GM23338 (cell line): Measurements from ENCODE around the gene MORN4. TPM values are rescaled to one million over a fixed set of nuclear protein-coding genes. Genes with fewer than 3 reads are reported as not detected.

Experiments
- ATAC-seq: fragments of 200-7000 bp; cut with Tn5 transposase; 3 replicates; pipeline ENCODE4 v1.9.1; 2020
- DNase-seq: peaks from one replicate; pipeline ENCODE4 v3.0.0-alpha.2; 2015; ENCODE audit warnings: low spot score
- H2AFZ ChIP-seq: fragments of 200-600 bp; sonication (generic); 2 replicates; pipeline ENCODE4 v1.8.0; 2016; ENCODE audit warnings: antibody characterized with exemption, mild to moderate bottlenecking, moderate library complexity
- H3F3A ChIP-seq: fragments of 200-600 bp; sonication (generic); replicated peaks from 2 replicates; pipeline ENCODE4 v1.8.0; 2017; ENCODE audit warnings: antibody characterized with exemption, mixed run types, low read depth
- H3K27ac ChIP-seq: fragments of 200-600 bp; sonication (generic); 2 replicates; pipeline ENCODE4 v1.6.1; 2016; ENCODE audit warnings: low read depth
- H3K27me3 ChIP-seq: fragments of 200-600 bp; sonication (generic); 2 replicates; pipeline ENCODE4 v1.8.0; 2016; ENCODE audit warnings: mild to moderate bottlenecking, mixed run types, moderate library complexity; ENCODE audit not compliant: insufficient read depth
- H3K36me3 ChIP-seq: fragments of 200-600 bp; sonication (generic); 2 replicates; pipeline ENCODE4 v1.8.0; 2016; ENCODE audit warnings: mild to moderate bottlenecking; ENCODE audit not compliant: insufficient read depth
- H3K4me1 ChIP-seq: fragments of 200-600 bp; sonication (generic); 2 replicates; pipeline ENCODE4 v1.8.0; 2016; ENCODE audit warnings: mild to moderate bottlenecking, moderate library complexity; ENCODE audit not compliant: insufficient read depth
- H3K4me2 ChIP-seq: fragments of 200-600 bp; sonication (generic); 2 replicates; pipeline ENCODE4 v1.7.1; 2017; ENCODE audit warnings: mixed run types
- H3K4me3 ChIP-seq: fragments of 200-600 bp; sonication (generic); 2 replicates; pipeline ENCODE4 v1.6.1; 2016; ENCODE audit warnings: mixed run types
- H3K79me2 ChIP-seq: fragments of 200-600 bp; sonication (generic); replicated peaks from 2 replicates; pipeline ENCODE4 v1.8.0; 2017; ENCODE audit warnings: mild to moderate bottlenecking; ENCODE audit not compliant: insufficient read depth
- H3K9me2 ChIP-seq: fragments of 200-600 bp; sonication (generic); 2 replicates; pipeline ENCODE4 v1.8.0; 2017; ENCODE audit not compliant: insufficient read depth
- H4K20me1 ChIP-seq: fragments of 200-600 bp; sonication (generic); replicated peaks from 2 replicates; pipeline ENCODE4 v1.8.0; 2017; ENCODE audit warnings: mild to moderate bottlenecking; ENCODE audit not compliant: insufficient read depth
- H3K27ac Mint-ChIP-seq: 2 replicates; pipeline ENCODE4 v1.8.0; 2020; ENCODE audit warnings: inconsistent platforms, mild to moderate bottlenecking, moderate library complexity, mixed read lengths
- H3K27me3 Mint-ChIP-seq: 3 replicates; pipeline ENCODE4 v1.8.0; 2022; ENCODE audit warnings: low read depth, mild to moderate bottlenecking, moderate library complexity, mixed read lengths, inconsistent platforms; ENCODE audit not compliant: insufficient read depth, poor library complexity
- H3K36me3 Mint-ChIP-seq: 3 replicates; pipeline ENCODE4 v1.8.0; 2021; ENCODE audit warnings: low read depth, mild to moderate bottlenecking, inconsistent platforms, moderate library complexity, mixed read lengths
- H3K4me1 Mint-ChIP-seq: 3 replicates; pipeline ENCODE4 v1.8.0; 2020; ENCODE audit warnings: mild to moderate bottlenecking, inconsistent platforms, mixed read lengths
- H3K4me3 Mint-ChIP-seq: 3 replicates; pipeline ENCODE4 v1.8.0; 2021; ENCODE audit warnings: moderate library complexity, mild to moderate bottlenecking, inconsistent platforms, mixed read lengths
- H3K9me3 Mint-ChIP-seq: 3 replicates; pipeline ENCODE4 v1.8.0; 2020; ENCODE audit warnings: moderate library complexity, mild to moderate bottlenecking, inconsistent platforms, mixed read lengths
- CREB1 ChIP-seq: fragments of 250-450 bp; sonication (Bioruptor Pico); IDR thresholded peaks from 2 replicates; pipeline ENCODE4 v1.5.0; 2020; ENCODE audit warnings: low read depth, mild to moderate bottlenecking, moderate library complexity
- ETS1 ChIP-seq: IDR thresholded peaks from 2 replicates; pipeline ENCODE4 v1.6.1; 2016; ENCODE audit warnings: antibody characterized with exemption
- EZH2 ChIP-seq: fragments of 200-600 bp; sonication (generic); IDR thresholded peaks from one replicate; pipeline ENCODE4 v1.8.0; 2017; ENCODE audit warnings: antibody characterized with exemption, mild to moderate bottlenecking, low read depth; ENCODE audit not compliant: unreplicated experiment
- EZH2phosphoT487 ChIP-seq: fragments of 200-600 bp; sonication (generic); IDR thresholded peaks from one replicate; pipeline ENCODE4 v1.8.1; 2018; ENCODE audit warnings: antibody characterized with exemption; ENCODE audit not compliant: unreplicated experiment
- JUNB ChIP-seq: IDR thresholded peaks from one replicate; pipeline ENCODE4 v1.6.1; 2016; ENCODE audit warnings: antibody characterized with exemption; ENCODE audit not compliant: unreplicated experiment
- POLR2AphosphoS5 ChIP-seq: IDR thresholded peaks from 2 replicates; pipeline ENCODE4 v1.6.1; 2016; ENCODE audit warnings: antibody characterized with exemption, low read depth
- STAT1 ChIP-seq: IDR thresholded peaks from one replicate; pipeline ENCODE4 v1.6.1; 2016; ENCODE audit warnings: antibody characterized with exemption; ENCODE audit not compliant: unreplicated experiment
- ZNF114 ChIP-seq: fragments of 250-450 bp; sonication (Bioruptor Pico); IDR thresholded peaks from 2 replicates; pipeline ENCODE4 v1.5.0; 2020; ENCODE audit warnings: mild to moderate bottlenecking, moderate library complexity
- ZNF331 ChIP-seq: fragments of 250-450 bp; sonication (Bioruptor Pico); IDR thresholded peaks from 2 replicates; pipeline ENCODE4 v1.5.0; 2020; ENCODE audit warnings: low read depth, mild to moderate bottlenecking, moderate library complexity
- ZNF462 ChIP-seq: fragments of 250-450 bp; sonication (Bioruptor Pico); IDR thresholded peaks from 2 replicates; pipeline ENCODE4 v1.5.0; 2020; ENCODE audit warnings: mild to moderate bottlenecking, moderate library complexity
- polyA plus RNA-seq: library from polyadenylated mRNA; unstranded; fragments of >200 nt; fragmentation: Nextera tagmentation; extraction: Ambion mirVana; gene quantifications from 2 replicates; pipeline ENCODE4 v1.2.1, GENCODE V29; 2016
- total RNA-seq: library from RNA; depleted of rRNA; stranded (reverse); fragments of >200 nt; shearing (Covaris generic); gene quantifications from 2 replicates; pipeline ENCODE4 v1.2.3, GENCODE V29; 2014
- TF ChIP-seq, protein P1 (sequence below), 2 experiments: fragments of 200-600 bp in 1 of 2; sonication (generic) in 1 of 2; conservative IDR thresholded peaks; 2 replicates each; pipeline versions ENCODE4 v1.5.1 to v1.6.1; 2016 to 2017; ENCODE audit warnings: antibody characterized with exemption in 2 of 2, low read depth in 2 of 2, mild to moderate bottlenecking in 2 of 2, moderate library complexity in 1 of 2
- TF ChIP-seq, protein P2 (sequence below): IDR thresholded peaks from one replicate; pipeline ENCODE4 v1.6.1; 2018; ENCODE audit warnings: antibody characterized with exemption; ENCODE audit not compliant: unreplicated experiment

MORN4 gene
- total and polyA plus RNA-seq, 2 experiments from 2014 or later = 9.0 to 50.0 TPM

- TF ChIP-seq ZNF462 (no peak), JUNB (no peak), POLR2AphosphoS5 (no peak)
Measured at GRCh38 chr10:97600616-97601015, 32.7 kb downstream of the MORN4 start (continued).

DNA sequence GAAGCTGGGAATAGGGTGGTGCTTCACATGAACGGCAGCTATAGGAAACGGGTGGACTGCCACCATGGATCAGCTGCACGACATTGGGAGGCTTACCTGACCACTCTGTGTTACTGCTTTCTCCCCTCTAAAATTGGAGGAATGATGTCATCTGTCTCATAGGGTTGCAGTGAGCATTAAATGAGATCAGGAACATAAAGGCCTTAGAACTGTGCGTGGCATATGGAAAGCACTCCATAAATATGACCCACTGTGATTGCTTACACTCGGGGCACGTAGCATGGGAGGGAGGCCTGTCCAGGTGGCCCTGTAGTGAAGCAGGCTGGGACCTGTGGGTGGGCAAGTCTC lies 34.1 kb downstream of the MORN4 start:
- Histone ChIP-seq H3F3A (no peaks in the 10 kb centered on the region), H4K20me1 (no peaks in the 10 kb centered on the region), H3K4me1 (no peaks in the 10 kb centered on the region), H3K79me2 (no peaks in the 10 kb centered on the region), H3K4me3 (no peak overlapping the region), H3K27me3 (no peaks in the 10 kb centered on the region), H3K9me2 (no peaks in the 10 kb centered on the region), H3K36me3 (no peaks in the 10 kb centered on the region), H2AFZ (0 out of 2 replicates have a peak overlapping the region, but pooled peaks have one; percentile 10), H3K4me2 (no peak overlapping the region), H3K27ac (no peak overlapping the region)
- DNase-seq = no peak
- no peak overlapping the region for H3K4me3 Mint-ChIP-seq
- H3K36me3 Mint-ChIP-seq = no peaks in the 10 kb centered on the region
- no peak overlapping the region for H3K27ac Mint-ChIP-seq
- H3K4me1 Mint-ChIP-seq = peaks cover 4% of the 10 kb centered on the region
- peaks cover 9% of the 10 kb centered on the region for H3K27me3 Mint-ChIP-seq
- no peak for ATAC-seq
- H3K9me3 Mint-ChIP-seq = no peaks in the 10 kb centered on the region
- TF ChIP-seq STAT1 = no peak
- TF ChIP-seq EZH2 = no peak
- no peak for TF ChIP-seq EZH2phosphoT487
- TF ChIP-seq, protein P1, sequence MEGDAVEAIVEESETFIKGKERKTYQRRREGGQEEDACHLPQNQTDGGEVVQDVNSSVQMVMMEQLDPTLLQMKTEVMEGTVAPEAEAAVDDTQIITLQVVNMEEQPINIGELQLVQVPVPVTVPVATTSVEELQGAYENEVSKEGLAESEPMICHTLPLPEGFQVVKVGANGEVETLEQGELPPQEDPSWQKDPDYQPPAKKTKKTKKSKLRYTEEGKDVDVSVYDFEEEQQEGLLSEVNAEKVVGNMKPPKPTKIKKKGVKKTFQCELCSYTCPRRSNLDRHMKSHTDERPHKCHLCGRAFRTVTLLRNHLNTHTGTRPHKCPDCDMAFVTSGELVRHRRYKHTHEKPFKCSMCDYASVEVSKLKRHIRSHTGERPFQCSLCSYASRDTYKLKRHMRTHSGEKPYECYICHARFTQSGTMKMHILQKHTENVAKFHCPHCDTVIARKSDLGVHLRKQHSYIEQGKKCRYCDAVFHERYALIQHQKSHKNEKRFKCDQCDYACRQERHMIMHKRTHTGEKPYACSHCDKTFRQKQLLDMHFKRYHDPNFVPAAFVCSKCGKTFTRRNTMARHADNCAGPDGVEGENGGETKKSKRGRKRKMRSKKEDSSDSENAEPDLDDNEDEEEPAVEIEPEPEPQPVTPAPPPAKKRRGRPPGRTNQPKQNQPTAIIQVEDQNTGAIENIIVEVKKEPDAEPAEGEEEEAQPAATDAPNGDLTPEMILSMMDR (conservative IDR thresholded peaks at IDR 0.05; ENCODE audit: low read depth in 2 of 2) = no peak
- no peak for TF ChIP-seq JUNB
- TF ChIP-seq CREB1 (CRISPR knock-in tag) = no peak
- TF ChIP-seq, protein P2, sequence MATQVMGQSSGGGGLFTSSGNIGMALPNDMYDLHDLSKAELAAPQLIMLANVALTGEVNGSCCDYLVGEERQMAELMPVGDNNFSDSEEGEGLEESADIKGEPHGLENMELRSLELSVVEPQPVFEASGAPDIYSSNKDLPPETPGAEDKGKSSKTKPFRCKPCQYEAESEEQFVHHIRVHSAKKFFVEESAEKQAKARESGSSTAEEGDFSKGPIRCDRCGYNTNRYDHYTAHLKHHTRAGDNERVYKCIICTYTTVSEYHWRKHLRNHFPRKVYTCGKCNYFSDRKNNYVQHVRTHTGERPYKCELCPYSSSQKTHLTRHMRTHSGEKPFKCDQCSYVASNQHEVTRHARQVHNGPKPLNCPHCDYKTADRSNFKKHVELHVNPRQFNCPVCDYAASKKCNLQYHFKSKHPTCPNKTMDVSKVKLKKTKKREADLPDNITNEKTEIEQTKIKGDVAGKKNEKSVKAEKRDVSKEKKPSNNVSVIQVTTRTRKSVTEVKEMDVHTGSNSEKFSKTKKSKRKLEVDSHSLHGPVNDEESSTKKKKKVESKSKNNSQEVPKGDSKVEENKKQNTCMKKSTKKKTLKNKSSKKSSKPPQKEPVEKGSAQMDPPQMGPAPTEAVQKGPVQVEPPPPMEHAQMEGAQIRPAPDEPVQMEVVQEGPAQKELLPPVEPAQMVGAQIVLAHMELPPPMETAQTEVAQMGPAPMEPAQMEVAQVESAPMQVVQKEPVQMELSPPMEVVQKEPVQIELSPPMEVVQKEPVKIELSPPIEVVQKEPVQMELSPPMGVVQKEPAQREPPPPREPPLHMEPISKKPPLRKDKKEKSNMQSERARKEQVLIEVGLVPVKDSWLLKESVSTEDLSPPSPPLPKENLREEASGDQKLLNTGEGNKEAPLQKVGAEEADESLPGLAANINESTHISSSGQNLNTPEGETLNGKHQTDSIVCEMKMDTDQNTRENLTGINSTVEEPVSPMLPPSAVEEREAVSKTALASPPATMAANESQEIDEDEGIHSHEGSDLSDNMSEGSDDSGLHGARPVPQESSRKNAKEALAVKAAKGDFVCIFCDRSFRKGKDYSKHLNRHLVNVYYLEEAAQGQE = no peak
- TF ChIP-seq ETS1 = no peak
- no peak for TF ChIP-seq POLR2AphosphoS5
- TF ChIP-seq ZNF114 = no peak
- no peak for TF ChIP-seq ZNF331 (CRISPR knock-in tag)
